Liver (tissue), 9 donors: ENCODE results near the gene ARL4A. TPM values are rescaled to one million over a fixed set of nuclear protein-coding genes. Genes with fewer than 3 reads are reported as not detected.

Experiments
- DNase-seq: peaks from one replicate; pipeline ENCODE4 v3.0.0-alpha.2; 2017; ENCODE audit warnings: low spot score
- H3K27ac ChIP-seq, 2 donors: one replicate each; pipeline ENCODE4 v1.7.0; 2013; ENCODE audit warnings: inconsistent platforms in 2 of 2, low read length in 2 of 2, control low read depth in 1 of 2, low read depth in 1 of 2, mild to moderate bottlenecking in 1 of 2
- H3K27me3 ChIP-seq, 4 donors: one replicate each; pipeline versions ENCODE4 v1.6.1 to v1.7.0; 2013; ENCODE audit warnings: low read length in 3 of 4, inconsistent platforms in 1 of 4, mild to moderate bottlenecking in 1 of 4, moderate library complexity in 1 of 4; ENCODE audit not compliant: control insufficient read depth in 4 of 4, insufficient read depth in 4 of 4
- H3K36me3 ChIP-seq, 4 donors: one replicate each; pipeline versions ENCODE4 v1.6.1 to v1.7.0; 2013; ENCODE audit warnings: low read length in 3 of 4, mild to moderate bottlenecking in 3 of 4, low read depth in 1 of 4, moderate library complexity in 1 of 4; ENCODE audit not compliant: control insufficient read depth in 4 of 4, insufficient read depth in 3 of 4
- H3K4me1 ChIP-seq, 4 donors: one replicate each; pipeline versions ENCODE4 v1.6.1 to v1.7.0; 2013; ENCODE audit warnings: low read length in 3 of 4, mild to moderate bottlenecking in 3 of 4, moderate library complexity in 1 of 4; ENCODE audit not compliant: control insufficient read depth in 4 of 4, insufficient read depth in 4 of 4
- H3K4me3 ChIP-seq, 3 donors: one replicate each; pipeline versions ENCODE4 v1.6.1 to v1.7.0; 2013; ENCODE audit warnings: low read length in 3 of 3, control low read depth in 1 of 3, low read depth in 1 of 3, mild to moderate bottlenecking in 1 of 3
- H3K9ac ChIP-seq, 2 donors: one replicate each; pipeline ENCODE4 v1.7.0; 2013; ENCODE audit warnings: low read length in 2 of 2, mild to moderate bottlenecking in 2 of 2, moderate library complexity in 2 of 2, control low read depth in 1 of 2, low read depth in 1 of 2
- H3K9me3 ChIP-seq, 4 donors: one replicate each; pipeline versions ENCODE4 v1.6.1 to v1.7.0; 2013; ENCODE audit warnings: low read length in 3 of 4; ENCODE audit not compliant: control insufficient read depth in 4 of 4
- CTCF ChIP-seq: fragments of 150-350 bp; IDR thresholded peaks from 2 replicates; pipeline ENCODE4 v1.5.1; 2017; ENCODE audit warnings: improper control_type of control experiment, low read depth, low read length; ENCODE audit not compliant: missing input control
- EGR1 ChIP-seq, 2 donors: IDR thresholded peaks; 2 replicates each; pipeline ENCODE4 v1.6.1; 2016 to 2018; ENCODE audit warnings: antibody characterized with exemption in 2 of 2, low read depth in 2 of 2
- FOXA2 ChIP-seq: IDR thresholded peaks from 2 replicates; pipeline ENCODE4 v1.6.1; 2016; ENCODE audit warnings: antibody characterized with exemption
- GABPA ChIP-seq, 2 donors: IDR thresholded peaks in 1 of 2; conservative IDR thresholded peaks in 1 of 2; 2 replicates each; pipeline ENCODE4 v1.6.1; 2016; ENCODE audit warnings: antibody characterized with exemption in 2 of 2, mild to moderate bottlenecking in 1 of 2, moderate library complexity in 1 of 2
- HNF4A ChIP-seq, 2 donors: conservative IDR thresholded peaks; 2 replicates each; pipeline ENCODE4 v1.6.1; 2016; ENCODE audit warnings: antibody characterized with exemption in 2 of 2, mild to moderate bottlenecking in 2 of 2
- HNF4G ChIP-seq: IDR thresholded peaks from 2 replicates; pipeline ENCODE4 v1.6.1; 2016; ENCODE audit warnings: antibody characterized with exemption
- NR2F2 ChIP-seq: IDR thresholded peaks from 2 replicates; pipeline ENCODE4 v1.6.1; 2016; ENCODE audit warnings: antibody characterized with exemption
- RAD21 ChIP-seq, 2 donors: IDR thresholded peaks; 2 replicates each; pipeline ENCODE4 v1.6.1; 2016; ENCODE audit warnings: antibody characterized with exemption in 2 of 2, mild to moderate bottlenecking in 2 of 2
- REST ChIP-seq: IDR thresholded peaks from 2 replicates; pipeline ENCODE4 v1.6.1; 2016; ENCODE audit warnings: antibody characterized with exemption, mild to moderate bottlenecking
- RXRA ChIP-seq, 2 donors: IDR thresholded peaks; 2 replicates each; pipeline ENCODE4 v1.6.1; 2017 to 2018; ENCODE audit warnings: antibody characterized with exemption in 2 of 2, mild to moderate bottlenecking in 1 of 2
- SP1 ChIP-seq: IDR thresholded peaks from 2 replicates; pipeline ENCODE4 v1.6.1; 2018; ENCODE audit warnings: antibody characterized with exemption, mild to moderate bottlenecking
- TAF1 ChIP-seq: conservative IDR thresholded peaks from 2 replicates; pipeline ENCODE4 v1.6.1; 2016; ENCODE audit warnings: antibody characterized with exemption, mild to moderate bottlenecking
- YY1 ChIP-seq: IDR thresholded peaks from 2 replicates; pipeline ENCODE4 v1.6.1; 2016; ENCODE audit warnings: antibody characterized with exemption, mild to moderate bottlenecking
- WGBS: extraction: QIAGEN DNeasy Blood & Tissue Kit; methylation state at CpG from one replicate; pipeline ENCODE4 v1.1.7; 2013; 5-methylcytosine and 5-hydroxymethylcytosine counted together
- polyA plus RNA-seq, 2 donors: library from polyadenylated mRNA; stranded (reverse) in 1 of 2; unstranded in 1 of 2; fragments of 200-250 nt in 1 of 2; fragments of >200 nt in 1 of 2; fragmentation: Nextera tagmentation in 1 of 2; extraction: Ambion mirVana in 1 of 2; gene quantifications; one replicate each; pipeline versions ENCODE4 v1.2.1 to v1.2.3, GENCODE V29; 2013 to 2015
- total RNA-seq, 2 donors: library from RNA; depleted of rRNA; stranded (reverse); fragments of >200 nt; gene quantifications; one replicate each; pipeline ENCODE4 v1.2.3, GENCODE V29; 2014
- TF ChIP-seq, protein P1 (sequence below): IDR thresholded peaks from 2 replicates; pipeline ENCODE4 v1.6.1; 2016; ENCODE audit warnings: antibody characterized with exemption
- donor health status: healthy.
- donor health status: healthy.
- donor health status: healthy.
- donor health status: healthy.
- donor health status: healthy.

Gene ARL4A
- total and polyA plus RNA-seq, 4 donors: 7.5 to 77.3 (median 16.0) TPM

GRCh38 chr7:12695965-12696364 lies 8.5 kb downstream of the ARL4A start:
- H3K27ac ChIP-seq: no peak overlapping the region
- H3K9me3 ChIP-seq: peaks cover 0 to 1% (median 0%) of the 10 kb centered on the region in 4 donors
- H3K4me3 ChIP-seq: no peak overlapping the region
- no peak for TF ChIP-seq GABPA (IDR thresholded peaks at IDR 0.05 in 1 of 2, conservative IDR thresholded peaks at IDR 0.05 in 1 of 2)
- TF ChIP-seq, protein P1, sequence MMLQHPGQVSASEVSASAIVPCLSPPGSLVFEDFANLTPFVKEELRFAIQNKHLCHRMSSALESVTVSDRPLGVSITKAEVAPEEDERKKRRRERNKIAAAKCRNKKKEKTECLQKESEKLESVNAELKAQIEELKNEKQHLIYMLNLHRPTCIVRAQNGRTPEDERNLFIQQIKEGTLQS: no peak
- no peak for TF ChIP-seq HNF4G
- TF ChIP-seq SP1: no peak
- no peak for DNase-seq
- H3K36me3 ChIP-seq: no peaks in the 10 kb centered on the region
- no peaks in the 10 kb centered on the region for H3K4me1 ChIP-seq
- H3K9ac ChIP-seq: no peak overlapping the region
- 91% methylated on average over 1 of the region's 1 CpG for WGBS
- H3K27me3 ChIP-seq: no peaks in the 10 kb centered on the region

DNA sequence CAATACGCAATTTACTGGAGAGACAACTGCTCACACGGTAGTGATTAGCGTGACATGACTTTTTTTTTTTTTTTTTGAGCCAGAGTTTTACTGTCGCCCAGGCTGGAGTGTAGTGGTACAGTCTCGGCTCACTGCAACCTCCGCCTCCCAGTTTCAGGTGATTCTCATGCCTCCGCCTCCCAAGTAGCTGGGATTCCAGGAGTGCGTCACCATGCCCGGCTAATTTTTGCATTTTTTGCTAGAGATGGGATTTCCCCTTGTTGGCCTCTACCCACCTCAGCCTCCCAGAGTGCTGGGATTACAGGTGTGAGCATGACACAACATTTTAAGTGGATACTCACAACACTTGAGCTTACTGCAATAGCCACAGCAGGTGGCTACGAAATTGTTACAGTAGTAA lies 11.9 kb downstream of the ARL4A start:
- DNase-seq: no peak
- H3K4me3 ChIP-seq: no peak overlapping the region
- WGBS: 96% methylated on average over 10 of the region's 10 CpGs
- no peak overlapping the region for H3K27ac ChIP-seq
- H3K4me1 ChIP-seq: no peaks in the 10 kb centered on the region
- H3K27me3 ChIP-seq: no peaks in the 10 kb centered on the region
- no peak overlapping the region for H3K9ac ChIP-seq
- H3K9me3 ChIP-seq: peaks cover 0 to 6% (median under 1%) of the 10 kb centered on the region in 4 donors
- no peaks in the 10 kb centered on the region for H3K36me3 ChIP-seq
- TF ChIP-seq, protein P1: no peak
- TF ChIP-seq EGR1 (IDR thresholded peaks at IDR 0.05; ENCODE audit: low read depth in 2 of 2) (no peak), CTCF (no peak), FOXA2 (no peak), GABPA (IDR thresholded peaks at IDR 0.05 in 1 of 2, conservative IDR thresholded peaks at IDR 0.05 in 1 of 2) (no peak), TAF1 (no peak), REST (no peak), HNF4G (no peak), HNF4A (conservative IDR thresholded peaks at IDR 0.05) (no peak)

- no peaks in the 10 kb centered on the region for H3K36me3 ChIP-seq
- H3K4me3 ChIP-seq: no peak overlapping the region
- H3K4me1 ChIP-seq: no peaks in the 10 kb centered on the region
- DNase-seq: no peak
- H3K9ac ChIP-seq: no peak overlapping the region
- TF ChIP-seq RXRA (IDR thresholded peaks at IDR 0.05) (no peak), SP1 (no peak), REST (no peak), NR2F2 (no peak), FOXA2 (no peak), TAF1 (no peak), EGR1 (IDR thresholded peaks at IDR 0.05; ENCODE audit: low read depth in 2 of 2) (no peak), GABPA (IDR thresholded peaks at IDR 0.05 in 1 of 2, conservative IDR thresholded peaks at IDR 0.05 in 1 of 2) (no peak), RAD21 (IDR thresholded peaks at IDR 0.05) (no peak), YY1 (no peak), HNF4G (no peak)
- TF ChIP-seq, protein P1: no peak
- H3K27me3 ChIP-seq: no peaks in the 10 kb centered on the region
- no peak overlapping the region for H3K27ac ChIP-seq
- H3K9me3 ChIP-seq: peaks cover 0 to 6% (median under 1%) of the 10 kb centered on the region in 4 donors
- 89% methylated on average over 2 of the region's 2 CpGs for WGBS
Measured at GRCh38 chr7:12701433-12701832, 14.0 kb downstream of the ARL4A start.
